Stimulated activated CD8-positive, alpha-beta memory T cell treated with anti-CD3 and anti-CD28 coated beads, Interleukin-2, amount 100 ng/mL, for 48 hours (primary cell): ENCODE results near the gene CDK19.

ENCODE experiments used
- DNase-seq, 2 donors: peaks; one replicate each; pipeline ENCODE4 v3.0.0-alpha.2; 2020; ENCODE audit warnings: low read depth in 2 of 2

The CDK19 gene

DNA sequence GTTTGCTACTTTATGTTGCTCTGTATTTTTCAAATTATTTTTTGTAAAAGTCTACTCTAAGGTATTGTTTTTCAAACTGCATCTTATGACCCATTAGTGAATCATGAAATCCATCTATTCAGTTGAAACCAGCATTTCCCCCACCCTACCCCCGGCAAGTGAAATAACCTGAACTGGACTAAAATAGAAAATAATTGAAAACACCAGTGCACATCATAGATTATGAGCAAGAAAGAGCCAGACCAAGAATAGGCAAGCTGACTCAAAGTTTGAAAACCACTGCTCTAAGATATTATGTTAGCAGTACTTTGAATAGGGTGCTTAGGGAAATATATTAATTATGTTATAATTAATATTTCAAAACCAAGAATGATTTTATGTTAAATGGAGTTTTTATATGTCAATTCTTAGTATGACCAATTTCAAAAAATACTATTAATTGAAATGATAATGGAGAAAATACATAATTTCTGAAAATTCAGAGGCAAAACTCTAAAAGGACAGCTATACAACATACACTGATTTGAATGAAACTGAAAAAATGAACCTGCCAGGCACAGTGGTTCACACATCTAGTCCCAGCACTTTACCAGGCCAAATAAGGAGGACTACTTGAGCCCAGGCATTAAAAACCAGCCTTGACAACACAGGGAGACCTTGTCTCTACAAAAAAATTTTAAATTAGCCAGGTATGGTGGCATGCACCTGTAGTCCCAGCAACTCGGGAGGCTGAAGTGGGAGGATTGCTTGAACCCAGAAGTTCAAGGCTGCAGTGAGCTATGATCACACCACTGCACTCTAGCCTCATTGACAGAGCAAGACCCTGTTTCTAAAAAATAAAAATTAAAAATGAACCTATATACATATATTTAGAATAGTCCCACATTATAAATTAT lies 112.0 kb downstream of the CDK19 start:
- no peak for DNase-seq

GRCh38 chr6:110699780-110700179 lies 115.5 kb downstream of the CDK19 start:
- no peak for DNase-seq

DNA sequence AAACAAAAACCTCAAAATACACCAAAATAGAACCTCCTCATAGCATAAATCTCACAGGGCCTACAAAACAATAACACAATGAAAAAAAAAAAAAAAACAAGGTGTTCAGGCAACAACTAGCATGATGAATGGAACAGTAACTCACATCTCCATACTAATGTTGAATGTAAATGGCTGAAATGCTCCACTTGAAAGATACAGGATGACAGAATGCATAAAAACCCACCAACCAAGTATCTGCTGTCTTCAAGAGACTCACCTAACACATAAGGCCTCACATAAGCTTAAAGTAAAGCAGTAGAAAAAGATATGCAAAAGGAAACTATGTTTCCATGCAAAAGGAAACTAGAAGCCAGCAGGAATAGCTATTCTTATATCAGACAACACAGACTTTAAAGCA lies 121.3 kb downstream of the CDK19 start:
- DNase-seq = no peak

DNA sequence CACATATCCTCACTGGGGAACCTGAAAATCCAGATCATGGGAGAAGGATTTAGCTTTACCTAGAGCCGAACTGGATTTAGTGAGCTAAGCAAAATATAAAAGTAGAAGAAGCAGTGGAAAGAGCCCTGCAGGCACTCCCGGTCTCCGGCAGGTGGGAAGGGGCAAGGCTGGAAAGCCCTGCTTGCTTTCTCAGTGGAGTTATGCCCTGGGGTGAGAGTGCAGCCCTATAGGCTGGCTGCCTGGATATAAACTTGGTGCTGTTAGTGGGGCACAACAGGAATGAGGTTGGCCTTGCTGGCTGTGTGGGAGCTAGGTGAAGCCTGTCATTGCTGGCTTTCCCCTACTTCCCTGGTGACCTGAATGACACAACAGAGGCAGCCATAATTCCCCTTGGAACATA lies 122.0 kb downstream of the CDK19 start:
- DNase-seq = no peak

DNA sequence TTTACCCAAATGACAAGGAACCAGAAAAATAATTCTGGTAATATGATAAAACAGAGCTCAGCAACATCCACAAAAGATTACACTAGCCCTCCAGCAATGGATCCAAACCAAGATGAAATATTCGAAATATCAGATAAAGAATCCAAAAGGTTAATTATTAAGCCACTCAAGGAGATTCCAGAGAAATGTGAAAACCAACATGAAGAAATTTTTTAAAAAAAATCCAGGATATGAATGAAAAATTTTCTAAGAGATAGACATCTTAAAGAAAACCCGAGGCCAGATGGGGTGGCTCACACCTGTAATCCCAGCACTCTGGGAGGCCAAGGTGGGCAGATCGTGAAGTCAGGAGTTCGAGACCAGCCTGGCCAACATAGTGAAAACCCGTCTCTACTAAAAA lies 124.4 kb downstream of the CDK19 start:
- DNase-seq = no peak

- DNase-seq = no peak
Measured at GRCh38 chr6:110690106-110690654, 125.1 kb downstream of the CDK19 start.

DNA sequence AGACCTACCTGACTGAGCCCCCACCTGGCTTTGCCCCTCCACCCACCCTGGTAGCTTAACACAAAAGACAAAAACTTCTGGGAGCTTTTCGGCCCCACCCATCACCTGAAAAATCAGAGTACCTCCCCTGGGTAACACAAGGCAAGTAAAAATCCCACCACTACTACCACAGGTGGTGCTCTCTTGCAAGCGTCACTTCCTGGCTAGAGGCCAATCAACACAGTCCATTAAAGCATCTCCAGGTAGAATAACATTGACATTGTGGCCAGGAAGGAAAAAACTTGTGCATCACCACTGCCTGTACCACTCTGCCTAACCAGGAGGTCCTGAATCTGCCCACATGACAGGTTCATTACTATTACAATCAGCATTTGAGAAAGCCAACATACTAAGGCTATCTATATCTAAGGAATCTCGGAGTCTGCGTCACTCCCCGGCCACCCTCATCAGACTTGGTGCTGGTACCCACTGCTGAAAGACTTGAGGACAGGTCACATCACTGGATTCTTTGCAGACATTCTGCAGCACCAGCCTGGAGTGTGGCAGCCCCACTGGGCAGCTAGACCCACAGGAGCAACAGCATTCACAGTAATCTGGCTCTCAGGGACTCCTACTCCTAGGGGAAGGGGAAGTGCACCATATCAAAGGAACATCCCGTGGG lies 125.9 kb downstream of the CDK19 start:
- DNase-seq = no peak

GRCh38 chr6:110688661-110689268 lies 126.5 kb downstream of the CDK19 start:
- no peak for DNase-seq

DNA sequence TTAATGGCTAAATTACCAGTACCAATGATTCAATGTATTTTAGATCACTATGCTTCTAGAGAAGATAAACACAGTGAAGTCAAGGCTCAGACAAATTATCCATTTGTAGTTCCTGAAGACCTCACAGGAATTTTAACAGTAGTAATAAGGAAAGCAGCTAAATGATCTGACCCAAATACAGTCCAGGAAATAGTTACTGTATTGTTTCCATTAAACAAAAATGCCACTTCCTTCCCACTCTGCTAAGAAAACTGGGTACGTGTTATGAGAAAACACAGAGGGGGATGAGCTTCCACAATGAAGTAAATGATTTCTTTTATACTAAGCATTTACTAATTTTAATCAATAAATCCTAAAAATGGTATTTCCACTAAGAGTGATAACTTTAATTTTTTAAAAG lies 127.9 kb downstream of the CDK19 start:
- no peak for DNase-seq

GRCh38 chr6:110683241-110683640 lies 132.0 kb downstream of the CDK19 start:
- DNase-seq = no peak

DNA sequence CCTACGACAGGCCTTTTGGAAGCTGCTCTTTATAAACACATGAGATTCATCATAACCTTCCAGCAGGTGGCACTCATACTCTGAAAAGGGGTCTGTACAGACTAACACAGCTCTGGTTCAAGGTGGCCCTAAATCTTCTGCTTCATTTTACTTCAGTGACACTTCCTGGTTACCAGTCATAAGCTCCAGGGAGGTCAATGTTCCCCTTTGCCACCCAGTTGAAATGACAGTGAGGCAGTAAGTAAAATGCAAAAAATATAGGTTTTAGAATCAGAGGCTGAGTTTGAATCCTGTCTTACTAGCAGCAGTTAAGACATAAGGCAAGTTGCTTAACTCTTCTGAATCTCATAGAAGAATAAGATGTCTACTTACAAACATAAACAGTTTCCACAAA lies 132.8 kb downstream of the CDK19 start:
- DNase-seq = peak; percentile 2 to 8

DNA sequence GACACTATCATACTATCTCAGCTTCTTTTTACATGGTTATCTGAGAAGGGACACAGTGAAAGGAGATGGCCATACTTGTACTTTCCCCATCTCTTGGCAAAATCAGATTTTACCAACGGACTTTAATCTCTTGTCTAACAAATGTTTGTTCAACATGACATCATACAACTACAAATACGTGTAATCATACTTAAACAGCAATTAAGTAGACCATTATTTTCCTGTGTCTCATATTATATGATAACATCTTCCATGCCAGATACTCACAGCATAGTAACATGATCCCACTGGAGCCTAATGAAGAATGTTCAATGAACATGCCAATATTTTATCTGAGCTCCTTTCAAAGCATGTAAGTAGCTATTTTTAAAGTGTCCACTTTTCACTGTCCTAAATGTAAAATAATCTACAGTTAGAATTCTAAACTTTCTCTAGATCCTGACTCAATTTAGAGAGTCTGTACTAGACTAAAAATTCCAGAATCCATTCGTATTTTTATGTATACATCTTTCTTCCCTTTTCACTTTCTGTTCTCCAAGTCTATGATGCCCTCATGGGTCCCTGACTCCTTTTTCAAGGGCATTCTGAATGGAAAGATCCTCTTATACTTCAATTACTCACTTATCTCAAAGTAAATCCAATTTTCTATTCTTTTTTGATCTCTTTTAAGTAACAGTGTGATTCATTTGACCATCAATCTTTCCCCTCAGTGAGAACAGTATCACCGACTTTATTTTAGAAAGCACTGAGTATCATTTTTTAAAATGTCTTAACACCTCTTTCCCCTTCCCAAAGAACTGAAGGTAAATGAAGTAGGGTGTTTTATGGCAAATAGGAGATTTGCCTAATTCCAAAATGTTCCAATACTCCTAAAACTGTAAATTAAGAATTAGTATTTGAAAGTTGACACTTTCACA lies 133.5 kb downstream of the CDK19 start:
- DNase-seq = no peak

DNA sequence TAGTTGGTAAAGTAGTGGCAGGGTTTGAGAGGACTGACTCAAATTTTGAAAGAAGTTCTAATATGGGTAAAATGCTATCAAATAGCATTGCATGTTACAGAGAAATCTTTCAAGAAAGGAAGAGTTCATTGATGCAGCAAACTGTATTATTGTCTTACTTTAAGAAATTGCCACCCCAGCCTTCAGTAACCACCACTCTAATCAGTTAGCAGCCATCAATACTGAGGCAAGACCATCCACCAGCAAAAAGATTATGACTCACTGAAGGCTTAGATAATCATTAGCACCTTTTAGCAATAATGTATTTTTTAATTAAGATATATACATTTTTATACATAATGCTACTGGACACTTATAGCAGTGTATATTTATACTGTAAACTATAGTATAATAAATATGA lies 138.9 kb downstream of the CDK19 start:
- no peak for DNase-seq

DNA sequence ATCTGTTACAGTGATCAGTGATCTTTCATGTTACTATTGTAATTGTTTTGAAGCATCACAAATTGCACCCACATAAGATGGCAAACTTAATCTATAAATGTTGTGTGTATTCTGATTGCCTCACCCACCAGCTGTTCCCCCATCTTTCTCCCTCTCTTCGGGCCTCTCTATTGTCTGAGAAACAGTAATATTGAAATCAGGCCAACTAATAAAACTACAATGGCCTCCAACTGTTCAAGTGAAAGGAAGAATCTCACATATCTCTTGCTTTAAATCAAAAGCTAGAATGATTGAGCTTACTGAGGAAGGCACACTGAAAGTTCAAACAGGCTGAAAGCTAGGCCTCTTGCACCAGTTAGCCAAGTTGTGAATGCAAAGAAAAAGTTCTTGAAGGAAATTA lies 141.2 kb downstream of the CDK19 start:
- DNase-seq = no peak

GRCh38 chr6:110672122-110672521 lies 143.1 kb downstream of the CDK19 start:
- DNase-seq = no peak

DNA sequence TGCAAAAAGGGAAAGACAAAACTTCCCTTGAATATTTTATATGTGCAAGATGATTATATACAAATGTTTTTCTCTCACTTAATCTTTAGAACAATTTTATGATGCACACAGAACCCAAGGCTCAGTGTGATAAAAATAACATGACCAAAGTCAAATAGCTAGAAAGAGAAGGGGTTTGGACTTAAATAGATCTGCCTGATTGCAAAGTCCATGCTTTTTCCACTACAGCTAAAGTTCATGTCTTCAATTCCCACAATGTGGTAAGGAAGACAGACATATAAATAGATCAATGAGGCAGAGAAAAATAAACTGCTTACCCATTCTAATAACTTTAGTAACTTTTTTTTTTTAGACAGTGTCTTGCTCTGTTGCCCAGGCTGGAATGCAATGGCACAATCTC lies 143.8 kb downstream of the CDK19 start:
- DNase-seq = no peak

DNA sequence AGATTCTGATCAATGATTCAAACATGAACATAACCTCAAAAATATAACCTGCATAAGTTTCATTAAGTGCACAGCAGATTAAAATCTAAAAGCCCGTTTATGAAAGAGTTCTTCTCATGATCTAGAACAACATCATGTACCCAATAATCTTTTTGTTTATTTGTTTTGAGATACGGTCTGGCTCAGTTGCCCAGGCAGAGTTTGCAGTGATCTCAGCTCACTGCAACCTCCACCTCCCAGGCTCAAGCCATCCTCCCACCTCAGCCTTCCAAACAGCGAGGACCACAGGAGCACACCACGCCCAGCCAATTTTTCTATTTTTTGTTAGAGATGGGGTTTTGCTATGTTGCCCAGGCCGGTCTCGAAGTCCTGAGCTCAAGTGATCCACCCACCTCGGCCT lies 149.7 kb downstream of the CDK19 start:
- DNase-seq = no peak

- no peak for DNase-seq
Measured at GRCh38 chr6:110664933-110665332, 150.3 kb downstream of the CDK19 start.

- DNase-seq = no peak
Measured at GRCh38 chr6:110662490-110663211, 152.6 kb downstream of the CDK19 start.

DNA sequence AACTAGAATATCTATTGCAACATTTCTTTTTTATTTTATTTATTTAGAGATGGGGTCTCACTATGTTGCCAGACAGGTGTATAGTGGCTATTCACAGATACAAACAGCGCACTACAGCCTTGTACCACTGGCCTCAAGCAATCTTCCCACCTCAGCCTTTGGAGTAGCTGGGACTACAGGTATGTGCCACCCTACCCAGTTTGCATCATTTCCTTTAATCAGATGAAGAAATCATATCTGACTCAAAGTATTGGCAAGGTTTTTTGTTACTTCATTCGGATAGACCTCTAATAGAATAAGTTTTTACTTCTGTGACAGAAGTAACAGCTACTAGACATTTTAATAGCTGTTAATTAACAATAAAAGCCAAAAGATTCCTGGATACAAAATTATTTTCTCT lies 153.9 kb downstream of the CDK19 start:
- DNase-seq = no peak
